ENCODE measurements around the gene TUBA1C. TPM values are rescaled to one million over a fixed set of nuclear protein-coding genes. Genes with fewer than 3 reads are reported as not detected.
"Not testable (repeated sequence)": the region's sequence is repeated elsewhere in the genome, so short reads cannot be mapped to it uniquely, and the experiment has no call there.

Gene TUBA1C
- total RNA-seq, 2 donors from 2014 or later = 49.7 to 66.7 TPM

GRCh38 chr12:49282302-49282701, 17.4 kb downstream of the TUBA1C start:
- H3K4me3 Mint-ChIP-seq = no peak overlapping the region
- no peaks in the 10 kb centered on the region for H3K9me3 ChIP-seq (ENCODE audit: control insufficient read depth, low read length, poor library complexity, severe bottlenecking)
- H3K36me3 Mint-ChIP-seq (ENCODE audit: low read depth) = peaks cover 2% of the 10 kb centered on the region
- ATAC-seq (no peak), DNase-seq (no peak)
- H3K27ac Mint-ChIP-seq = no peak overlapping the region
- peaks cover 2% of the 10 kb centered on the region for H3K4me1 Mint-ChIP-seq
- peaks cover 40% of the 10 kb centered on the region for H3K27me3 Mint-ChIP-seq

- H3K36me3 Mint-ChIP-seq (ENCODE audit: low read depth); H3K9me3 ChIP-seq (ENCODE audit: control insufficient read depth, low read length, poor library complexity, severe bottlenecking); H3K27ac Mint-ChIP-seq; H3K4me1 Mint-ChIP-seq; DNase-seq; H3K4me3 Mint-ChIP-seq; ATAC-seq: not testable (repeated sequence)
- H3K27me3 Mint-ChIP-seq = peaks cover 46% of the 10 kb centered on the region
Measured at GRCh38 chr12:49282740-49283375, 18.0 kb downstream of the TUBA1C start.

GRCh38 chr12:49283541-49284429, 18.9 kb downstream of the TUBA1C start:
- ATAC-seq (no peak), DNase-seq (no peak)
- Mint-ChIP-seq H3K4me1 (peaks cover 7% of the 10 kb centered on the region), H3K4me3 (no peak overlapping the region), H3K27ac (no peak overlapping the region), H3K36me3 (ENCODE audit: low read depth) (peaks cover 2% of the 10 kb centered on the region), H3K27me3 (peaks cover 55% of the 10 kb centered on the region)
- no peaks in the 10 kb centered on the region for H3K9me3 ChIP-seq (ENCODE audit: control insufficient read depth, low read length, poor library complexity, severe bottlenecking)

GRCh38 chr12:49284672-49285071, 19.8 kb downstream of the TUBA1C start:
- Mint-ChIP-seq H3K4me1 (peaks cover 7% of the 10 kb centered on the region), H3K4me3 (no peak overlapping the region), H3K36me3 (ENCODE audit: low read depth) (peaks cover 2% of the 10 kb centered on the region), H3K27ac (no peak overlapping the region), H3K27me3 (peaks cover 53% of the 10 kb centered on the region)
- no peak for ATAC-seq
- no peaks in the 10 kb centered on the region for H3K9me3 ChIP-seq (ENCODE audit: control insufficient read depth, low read length, poor library complexity, severe bottlenecking)
- no peak for DNase-seq

GRCh38 chr12:49287876-49288275, 23.0 kb downstream of the TUBA1C start:
- Mint-ChIP-seq H3K27ac (no peak overlapping the region), H3K4me3 (peak overlapping the region; percentile 52), H3K36me3 (ENCODE audit: low read depth) (peaks cover 2% of the 10 kb centered on the region), H3K4me1 (peaks cover 7% of the 10 kb centered on the region), H3K27me3 (peaks cover 49% of the 10 kb centered on the region)
- ATAC-seq (no peak), DNase-seq (no peak)
- no peaks in the 10 kb centered on the region for H3K9me3 ChIP-seq (ENCODE audit: control insufficient read depth, low read length, poor library complexity, severe bottlenecking)

- no peak overlapping the region for H3K27ac Mint-ChIP-seq
- H3K4me1 Mint-ChIP-seq = peaks cover 7% of the 10 kb centered on the region
- H3K27me3 Mint-ChIP-seq = peaks cover 49% of the 10 kb centered on the region
- peaks cover 2% of the 10 kb centered on the region for H3K36me3 Mint-ChIP-seq (ENCODE audit: low read depth)
- no peak overlapping the region for H3K4me3 Mint-ChIP-seq
- H3K9me3 ChIP-seq (ENCODE audit: control insufficient read depth, low read length, poor library complexity, severe bottlenecking) = no peaks in the 10 kb centered on the region
- peak; percentile 82 for ATAC-seq
- DNase-seq = peak; percentile 39 to 68 (median 54)
Measured at GRCh38 chr12:49288412-49288853, 23.6 kb downstream of the TUBA1C start.

- H3K4me1 Mint-ChIP-seq = peaks cover 7% of the 10 kb centered on the region
- peaks cover 45% of the 10 kb centered on the region for H3K27me3 Mint-ChIP-seq
- no peak overlapping the region for H3K4me3 Mint-ChIP-seq
Measured at GRCh38 chr12:49288922-49289555, 24.2 kb downstream of the TUBA1C start.

GRCh38 chr12:49292729-49293055, 27.8 kb downstream of the TUBA1C start:
- H3K9me3 ChIP-seq (ENCODE audit: control insufficient read depth, low read length, poor library complexity, severe bottlenecking) = no peaks in the 10 kb centered on the region
- no peak overlapping the region for H3K4me3 Mint-ChIP-seq
- DNase-seq (no peak), ATAC-seq (no peak)
- no peak overlapping the region for H3K27ac Mint-ChIP-seq
- H3K4me1 Mint-ChIP-seq = peaks cover 12% of the 10 kb centered on the region
- peaks cover 43% of the 10 kb centered on the region for H3K27me3 Mint-ChIP-seq
- no peaks in the 10 kb centered on the region for H3K36me3 Mint-ChIP-seq (ENCODE audit: low read depth)

More at GRCh38 chr12:49288922-49289555, 24.2 kb downstream of the TUBA1C start:
- H3K9me3 ChIP-seq (ENCODE audit: control insufficient read depth, low read length, poor library complexity, severe bottlenecking) = no peaks in the 10 kb centered on the region
- peaks cover 2% of the 10 kb centered on the region for H3K36me3 Mint-ChIP-seq (ENCODE audit: low read depth)
- DNase-seq = no peak
- no peak for ATAC-seq
- H3K27ac Mint-ChIP-seq = no peak overlapping the region

- H3K9me3 ChIP-seq (ENCODE audit: control insufficient read depth, low read length, poor library complexity, severe bottlenecking) = no peaks in the 10 kb centered on the region
- Mint-ChIP-seq H3K4me3 (no peak overlapping the region), H3K36me3 (ENCODE audit: low read depth) (no peaks in the 10 kb centered on the region), H3K27me3 (peaks cover 43% of the 10 kb centered on the region), H3K27ac (no peak overlapping the region), H3K4me1 (peaks cover 10% of the 10 kb centered on the region)
- DNase-seq (no peak), ATAC-seq (no peak)
Measured at GRCh38 chr12:49293056-49293956, 28.4 kb downstream of the TUBA1C start.

- Mint-ChIP-seq H3K36me3 (ENCODE audit: low read depth) (peaks cover 3% of the 10 kb centered on the region), H3K27me3 (peaks cover 43% of the 10 kb centered on the region), H3K27ac (no peak overlapping the region), H3K4me1 (peaks cover 7% of the 10 kb centered on the region), H3K4me3 (no peak overlapping the region)
- no peaks in the 10 kb centered on the region for H3K9me3 ChIP-seq (ENCODE audit: control insufficient read depth, low read length, poor library complexity, severe bottlenecking)
- DNase-seq (no peak), ATAC-seq (no peak)
Measured at GRCh38 chr12:49294086-49294803, 29.4 kb downstream of the TUBA1C start.

GRCh38 chr12:49294804-49295081, 29.9 kb downstream of the TUBA1C start:
- H3K4me1 Mint-ChIP-seq = peaks cover 7% of the 10 kb centered on the region
- no peak overlapping the region for H3K4me3 Mint-ChIP-seq
- peaks cover 3% of the 10 kb centered on the region for H3K36me3 Mint-ChIP-seq (ENCODE audit: low read depth)
- H3K9me3 ChIP-seq (ENCODE audit: control insufficient read depth, low read length, poor library complexity, severe bottlenecking) = no peaks in the 10 kb centered on the region
- H3K27me3 Mint-ChIP-seq = peaks cover 43% of the 10 kb centered on the region
- no peak overlapping the region for H3K27ac Mint-ChIP-seq
- ATAC-seq (no peak), DNase-seq (no peak)

GRCh38 chr12:49295082-49295936, 30.4 kb downstream of the TUBA1C start, which contains the start of gene PRPH:
TSS of gene PRPH (plus strand) at chr12:49295147. CDS start at chr12:49295201, 54 bp downstream.
- no peaks in the 10 kb centered on the region for H3K9me3 ChIP-seq (ENCODE audit: control insufficient read depth, low read length, poor library complexity, severe bottlenecking)
- peaks cover 43% of the 10 kb centered on the region for H3K27me3 Mint-ChIP-seq
- ATAC-seq (no peak), DNase-seq (no peak)
- H3K27ac Mint-ChIP-seq = no peak within 1 kb of the TSS
- peak within 1 kb of the TSS; percentile 3 for H3K4me3 Mint-ChIP-seq
- H3K36me3 Mint-ChIP-seq (ENCODE audit: low read depth) = peaks cover 3% of the 10 kb centered on the region
- H3K4me1 Mint-ChIP-seq = peaks cover 7% of the 10 kb centered on the region
